Measurements from ENCODE around the gene C11orf21. TPM values are rescaled to one million over a fixed set of nuclear protein-coding genes. Genes with fewer than 3 reads are reported as not detected.

The C11orf21 gene
- total RNA-seq (under 0.01 TPM in 1 of 2 replicates, not detected in the other), polyA plus RNA-seq (not detected in 2 replicates), polyA minus RNA-seq (ENCODE audit: low replicate concordance) (not detected in 2 replicates)
- not detected in 2 replicates for polyA plus RNA-seq (2012)

- Histone ChIP-seq H3K4me3 (replicated peaks in 1 of 4; ENCODE audit: control extremely low read depth in 1 of 4, insufficient read depth in 1 of 4, low read depth in 3 of 4, low read length in 4 of 4) (no peak within 1 kb of the TSS), H3K27ac (ENCODE audit: insufficient read depth, low read length) (no peak within 1 kb of the TSS), H2AFZ (ENCODE audit: low read length) (no peak within 1 kb of the TSS), H3K9ac (ENCODE audit: insufficient read depth, low read length) (no peak within 1 kb of the TSS), H3K9me3 (ENCODE audit: control insufficient read depth, insufficient read depth, low read depth, low read length) (no peaks in the 10 kb centered on the region), H3K27me3 (ENCODE audit: control insufficient read depth, insufficient read depth, low read length) (no peaks in the 10 kb centered on the region), H3K4me1 (ENCODE audit: control insufficient read depth, extremely low read depth, insufficient read depth, low read length) (peaks cover 6% of the 10 kb centered on the region), H3K4me2 (ENCODE audit: extremely low read depth, insufficient read depth, low read length) (no peak within 1 kb of the TSS), H3K36me3 (ENCODE audit: control insufficient read depth, insufficient read depth, low read length) (no peaks in the 10 kb centered on the region), H3K79me2 (ENCODE audit: control insufficient read depth, insufficient read depth, low read length) (no peaks in the 10 kb centered on the region), H4K20me1 (ENCODE audit: control insufficient read depth, extremely low read depth, insufficient read depth, low read length) (no peaks in the 10 kb centered on the region)
- TF ChIP-seq, protein P1, sequence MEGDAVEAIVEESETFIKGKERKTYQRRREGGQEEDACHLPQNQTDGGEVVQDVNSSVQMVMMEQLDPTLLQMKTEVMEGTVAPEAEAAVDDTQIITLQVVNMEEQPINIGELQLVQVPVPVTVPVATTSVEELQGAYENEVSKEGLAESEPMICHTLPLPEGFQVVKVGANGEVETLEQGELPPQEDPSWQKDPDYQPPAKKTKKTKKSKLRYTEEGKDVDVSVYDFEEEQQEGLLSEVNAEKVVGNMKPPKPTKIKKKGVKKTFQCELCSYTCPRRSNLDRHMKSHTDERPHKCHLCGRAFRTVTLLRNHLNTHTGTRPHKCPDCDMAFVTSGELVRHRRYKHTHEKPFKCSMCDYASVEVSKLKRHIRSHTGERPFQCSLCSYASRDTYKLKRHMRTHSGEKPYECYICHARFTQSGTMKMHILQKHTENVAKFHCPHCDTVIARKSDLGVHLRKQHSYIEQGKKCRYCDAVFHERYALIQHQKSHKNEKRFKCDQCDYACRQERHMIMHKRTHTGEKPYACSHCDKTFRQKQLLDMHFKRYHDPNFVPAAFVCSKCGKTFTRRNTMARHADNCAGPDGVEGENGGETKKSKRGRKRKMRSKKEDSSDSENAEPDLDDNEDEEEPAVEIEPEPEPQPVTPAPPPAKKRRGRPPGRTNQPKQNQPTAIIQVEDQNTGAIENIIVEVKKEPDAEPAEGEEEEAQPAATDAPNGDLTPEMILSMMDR (conservative IDR thresholded peaks at IDR 0.05 in 1 of 2, IDR thresholded peaks at IDR 0.05 in 1 of 2; ENCODE audit: low read depth in 1 of 2, low read length in 2 of 2), result no peak
- TF ChIP-seq EZH2 (IDR thresholded peaks at IDR 0.05; ENCODE audit: low read length, missing control alignments), result no peak
- peak; percentile 43 to 64 for DNase-seq (ENCODE audit: low read depth in 2 of 2)
Observed at GRCh38 chr11:2301631-2302305, at the start of gene C11orf21, which contains the start of gene TSPAN32. Gene C11orf21, minus strand, starts transcription at chr11:2301918. Its CDS starts 110 bp downstream, at chr11:2301808. Gene TSPAN32, plus strand, starts transcription at chr11:2302013. Its CDS starts 137 bp downstream, at chr11:2302150.

DNA sequence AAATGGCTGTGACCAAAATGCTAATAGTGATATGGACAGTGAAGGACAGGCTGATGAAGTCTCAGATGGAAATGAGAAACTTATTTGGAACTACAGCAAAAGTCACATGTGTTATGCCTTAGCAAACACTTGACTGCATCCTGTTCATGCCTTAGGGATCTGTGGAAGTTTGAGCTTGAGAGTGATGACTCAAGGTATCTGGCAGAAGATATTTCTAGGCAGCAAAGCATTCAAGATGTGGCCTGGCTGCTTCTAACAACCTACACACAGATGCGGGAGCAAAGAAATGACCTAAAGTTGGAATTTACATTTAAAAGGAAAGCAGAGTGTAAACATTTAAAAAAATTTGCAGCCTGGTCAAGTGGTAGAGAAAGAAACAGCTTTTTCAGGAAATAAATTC is 47.3 kb upstream of the C11orf21 start:
- Histone ChIP-seq H4K20me1 (ENCODE audit: control insufficient read depth, extremely low read depth, insufficient read depth, low read length) (no peaks in the 10 kb centered on the region), H3K79me2 (ENCODE audit: control insufficient read depth, insufficient read depth, low read length) (no peaks in the 10 kb centered on the region), H3K9ac (ENCODE audit: insufficient read depth, low read length) (no peak overlapping the region), H3K36me3 (ENCODE audit: control insufficient read depth, insufficient read depth, low read length) (no peaks in the 10 kb centered on the region), H3K27ac (ENCODE audit: insufficient read depth, low read length) (no peak overlapping the region), H3K4me2 (ENCODE audit: extremely low read depth, insufficient read depth, low read length) (no peak overlapping the region), H2AFZ (ENCODE audit: low read length) (no peak overlapping the region), H3K27me3 (ENCODE audit: control insufficient read depth, insufficient read depth, low read length) (no peaks in the 10 kb centered on the region), H3K4me3 (replicated peaks in 1 of 4; ENCODE audit: control extremely low read depth in 1 of 4, insufficient read depth in 1 of 4, low read depth in 3 of 4, low read length in 4 of 4) (no peak overlapping the region), H3K4me1 (ENCODE audit: control insufficient read depth, extremely low read depth, insufficient read depth, low read length) (no peaks in the 10 kb centered on the region), H3K9me3 (ENCODE audit: control insufficient read depth, insufficient read depth, low read depth, low read length) (no peaks in the 10 kb centered on the region)
- TF ChIP-seq, protein P1 (conservative IDR thresholded peaks at IDR 0.05 in 1 of 2, IDR thresholded peaks at IDR 0.05 in 1 of 2; ENCODE audit: low read depth in 1 of 2, low read length in 2 of 2), result no peak
- no peak for TF ChIP-seq EZH2 (IDR thresholded peaks at IDR 0.05; ENCODE audit: low read length, missing control alignments)
- peak; percentile 33 to 68 for DNase-seq (ENCODE audit: low read depth in 2 of 2)

DNA sequence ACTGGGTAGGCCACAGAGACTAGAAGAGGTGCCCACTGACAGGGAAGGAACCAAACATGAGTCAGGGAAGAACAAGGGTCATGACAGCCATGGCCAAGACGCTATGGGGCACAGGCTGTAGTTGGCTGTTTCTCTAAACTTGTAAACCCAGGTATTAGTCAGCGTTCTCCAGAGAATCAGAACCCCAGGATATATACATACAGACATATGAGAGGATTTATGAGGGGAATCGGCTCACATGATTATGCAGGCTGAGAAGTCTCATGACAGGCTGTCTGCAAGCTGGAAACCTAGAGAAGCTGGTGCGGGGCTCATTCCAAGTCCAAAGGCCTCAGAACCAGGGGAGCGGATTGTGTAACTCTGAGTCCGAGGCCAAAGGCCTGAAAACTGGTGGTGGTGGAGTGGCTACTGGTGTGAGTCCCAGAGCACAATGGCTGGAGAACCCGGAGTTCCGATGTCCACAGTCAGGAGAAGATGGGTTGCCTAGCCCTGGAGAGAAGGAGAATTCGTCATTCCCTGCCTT is 45.7 kb upstream of the C11orf21 start:
- H3K4me1 ChIP-seq (ENCODE audit: control insufficient read depth, extremely low read depth, insufficient read depth, low read length), result no peaks in the 10 kb centered on the region
- H3K27me3 ChIP-seq (ENCODE audit: control insufficient read depth, insufficient read depth, low read length), result no peaks in the 10 kb centered on the region
- H3K4me3 ChIP-seq (replicated peaks in 1 of 4; ENCODE audit: control extremely low read depth in 1 of 4, insufficient read depth in 1 of 4, low read depth in 3 of 4, low read length in 4 of 4), result no peak overlapping the region
- no peak overlapping the region for H3K9ac ChIP-seq (ENCODE audit: insufficient read depth, low read length)
- no peaks in the 10 kb centered on the region for H3K79me2 ChIP-seq (ENCODE audit: control insufficient read depth, insufficient read depth, low read length)
- no peaks in the 10 kb centered on the region for H3K9me3 ChIP-seq (ENCODE audit: control insufficient read depth, insufficient read depth, low read depth, low read length)
- DNase-seq (ENCODE audit: low read depth in 2 of 2), result no peak
- no peak overlapping the region for H3K4me2 ChIP-seq (ENCODE audit: extremely low read depth, insufficient read depth, low read length)
- TF ChIP-seq, protein P1 (conservative IDR thresholded peaks at IDR 0.05 in 1 of 2, IDR thresholded peaks at IDR 0.05 in 1 of 2; ENCODE audit: low read depth in 1 of 2, low read length in 2 of 2), result no peak
- TF ChIP-seq EZH2 (IDR thresholded peaks at IDR 0.05; ENCODE audit: low read length, missing control alignments), result no peak
- H4K20me1 ChIP-seq (ENCODE audit: control insufficient read depth, extremely low read depth, insufficient read depth, low read length), result no peaks in the 10 kb centered on the region
- H3K36me3 ChIP-seq (ENCODE audit: control insufficient read depth, insufficient read depth, low read length), result no peaks in the 10 kb centered on the region
- no peak overlapping the region for H2AFZ ChIP-seq (ENCODE audit: low read length)
- no peak overlapping the region for H3K27ac ChIP-seq (ENCODE audit: insufficient read depth, low read length)
